GM23248 (cell line): ENCODE data around the gene PIK3C3.

ENCODE experiments used
- EZH2 ChIP-seq: fragments of 200-600 bp; sonication (generic); IDR thresholded peaks from 2 replicates; pipeline ENCODE4 v1.6.1; 2018; ENCODE audit warnings: antibody characterized with exemption, mild to moderate bottlenecking; ENCODE audit not compliant: insufficient read depth, poor library complexity, severe bottlenecking
- EZH2phosphoT487 ChIP-seq: fragments of 200-600 bp; sonication (generic); IDR thresholded peaks from 2 replicates; pipeline ENCODE4 v1.6.1; 2018; ENCODE audit warnings: antibody characterized with exemption, moderate library complexity, mild to moderate bottlenecking, low read depth; ENCODE audit not compliant: insufficient read depth

GRCh38 chr18:41969881-41970280 is 14.8 kb downstream of the PIK3C3 start:
- TF ChIP-seq EZH2: no peak
- no peak for TF ChIP-seq EZH2phosphoT487
